Endothelial cell of umbilical vein (primary cell): ENCODE results near the gene RPP30. TPM values are rescaled to one million over a fixed set of nuclear protein-coding genes. Genes with fewer than 3 reads are reported as not detected.

Experiments
- BruUV-seq: library from RNA; stranded (reverse); fragments of 400-500 nt; replicated peaks from 2 replicates; lab custom pipeline; 2021; lab: Mats Ljungman, UMichigan
- CTCF ChIA-PET: fragments of 300-600, 350-600 bp; sonication (Branson Sonifier 250); formaldehyde crosslinking; loops from one replicate; lab custom pipeline; 2021; ENCODE audit warnings: antibody characterized with exemption, inconsistent platforms; lab: Charles Lee
- POLR2A ChIA-PET: fragments of 300-600, 350-600 bp; sonication (Branson Sonifier 250); formaldehyde crosslinking; loops from one replicate; lab custom pipeline; 2021; ENCODE audit warnings: antibody characterized with exemption, inconsistent platforms; lab: Charles Lee
- DNase-seq: peaks from one replicate; pipeline ENCODE4 v3.0.0-alpha.2; 2011; ENCODE audit warnings: low read depth, low spot score
- FAIRE-seq: peaks from 2 replicates; lab custom pipeline; 2011; peaks lifted over from hg19 to GRCh38; lab: Jason Lieb, UNC
- H2AFZ ChIP-seq: 2 replicates; pipeline ENCODE4 v1.6.0; 2012; ENCODE audit warnings: low read depth, low read length, control low read depth, inconsistent platforms
- H3K27ac ChIP-seq: 2 replicates; pipeline ENCODE4 v1.5.1; 2011; ENCODE audit warnings: low read depth, mild to moderate bottlenecking, control low read depth, low read length, moderate library complexity; ENCODE audit not compliant: insufficient read depth
- H3K27me3 ChIP-seq, 2 experiments: 2 replicates each; pipeline versions ENCODE4 v1.6.0 to v1.6.1; 2011; ENCODE audit warnings: low read length in 2 of 2, mixed read lengths in 1 of 2; ENCODE audit not compliant: control insufficient read depth in 2 of 2, insufficient read depth in 2 of 2
- H3K36me3 ChIP-seq, 2 experiments: 2 replicates in 1 of 2; 3 replicates in 1 of 2; pipeline ENCODE4 v1.5.1; 2011; ENCODE audit warnings: low read length in 2 of 2, mild to moderate bottlenecking in 1 of 2, moderate library complexity in 1 of 2; ENCODE audit not compliant: control insufficient read depth in 2 of 2, insufficient read depth in 2 of 2; ENCODE audit errors: extremely low read depth in 1 of 2
- H3K4me1 ChIP-seq: 3 replicates; pipeline ENCODE4 v1.5.1; 2011; ENCODE audit warnings: mild to moderate bottlenecking, low read length; ENCODE audit not compliant: control insufficient read depth, insufficient read depth; ENCODE audit errors: extremely low read depth
- H3K4me2 ChIP-seq: 2 replicates; pipeline ENCODE4 v1.6.1; 2011; ENCODE audit warnings: low read length, control low read depth, mixed read lengths; ENCODE audit not compliant: insufficient read depth
- H3K4me3 ChIP-seq, 3 experiments: fragments of 200-600 bp in 1 of 3; sonication (generic), shearing (Covaris generic) in 1 of 3; replicated peaks in 1 of 3; 2 replicates each; pipeline ENCODE4 v1.5.1; 2011 to 2016; ENCODE audit warnings: control low read depth in 3 of 3, low read length in 3 of 3, mild to moderate bottlenecking in 2 of 3, inconsistent platforms in 1 of 3, low read depth in 1 of 3, moderate library complexity in 1 of 3; ENCODE audit not compliant: insufficient read depth in 1 of 3
- H3K79me2 ChIP-seq: 2 replicates; pipeline ENCODE4 v1.6.0; 2012; ENCODE audit warnings: low read length, inconsistent platforms; ENCODE audit not compliant: control insufficient read depth, insufficient read depth
- H3K9ac ChIP-seq: replicated peaks from 2 replicates; pipeline ENCODE3; 2011; ENCODE audit warnings: low read length, control low read depth; ENCODE audit not compliant: insufficient read depth; ENCODE audit errors: extremely low read depth
- H3K9me1 ChIP-seq: replicated peaks from 3 replicates; pipeline ENCODE4 v1.6.0; 2011; ENCODE audit warnings: mild to moderate bottlenecking, low read length; ENCODE audit not compliant: control insufficient read depth, insufficient read depth; ENCODE audit errors: extremely low read depth
- H3K9me3 ChIP-seq: replicated peaks from 2 replicates; pipeline ENCODE4 v1.5.1; 2012; ENCODE audit warnings: low read length, inconsistent platforms; ENCODE audit not compliant: control insufficient read depth, insufficient read depth
- H4K20me1 ChIP-seq: replicated peaks from 2 replicates; pipeline ENCODE3; 2011; ENCODE audit warnings: mild to moderate bottlenecking, low read length; ENCODE audit not compliant: control insufficient read depth, insufficient read depth; ENCODE audit errors: extremely low read depth
- CTCF ChIP-seq, 2 donors: IDR thresholded peaks; 1 replicate in 1 of 2; 2 replicates in 1 of 2; pipeline ENCODE4 v1.5.1; 2011; ENCODE audit warnings: low read length in 2 of 2, mild to moderate bottlenecking in 2 of 2, moderate library complexity in 2 of 2, control low read depth in 1 of 2, inconsistent platforms in 1 of 2, low read depth in 1 of 2; ENCODE audit not compliant: insufficient read depth in 1 of 2; ENCODE audit errors: extremely low read depth in 1 of 2
- EZH2 ChIP-seq: IDR thresholded peaks from 2 replicates; pipeline ENCODE4 v1.6.1; 2012; ENCODE audit warnings: borderline replicate concordance, low read depth, mild to moderate bottlenecking, moderate library complexity, low read length, inconsistent platforms; ENCODE audit not compliant: severe bottlenecking
- FOS ChIP-seq: IDR thresholded peaks from 2 replicates; pipeline ENCODE4 v1.6.1; 2011; ENCODE audit warnings: mild to moderate bottlenecking, low read length, moderate library complexity, borderline replicate concordance; ENCODE audit not compliant: insufficient read depth
- GATA2 ChIP-seq: IDR thresholded peaks from 2 replicates; pipeline ENCODE4 v1.7.0; 2011; ENCODE audit warnings: low read depth, mild to moderate bottlenecking, moderate library complexity, mixed read lengths, low read length; ENCODE audit not compliant: insufficient read length, insufficient read depth
- JUN ChIP-seq: IDR thresholded peaks from 2 replicates; pipeline ENCODE4 v1.6.1; 2011; ENCODE audit warnings: borderline replicate concordance, low read depth; ENCODE audit not compliant: insufficient read length, insufficient read depth
- MAX ChIP-seq: IDR thresholded peaks from 2 replicates; pipeline ENCODE4 v1.6.1; 2011; ENCODE audit not compliant: insufficient read depth, insufficient read length
- MYC ChIP-seq: IDR thresholded peaks from one replicate; pipeline ENCODE4 v1.6.1; 2011; ENCODE audit warnings: mild to moderate bottlenecking, low read depth, low read length
- POLR2A ChIP-seq: IDR thresholded peaks from 2 replicates; pipeline ENCODE4 v1.6.1; 2012; ENCODE audit warnings: low read depth, mild to moderate bottlenecking, control low read depth, low read length
- POLR2AphosphoS5 ChIP-seq: IDR thresholded peaks from 2 replicates; pipeline ENCODE4 v1.6.1; 2012; ENCODE audit warnings: low read depth, mild to moderate bottlenecking, control low read depth, low read length, moderate library complexity; ENCODE audit not compliant: insufficient read depth
- dilution Hi-C: fragments of 300-500 bp; cut with MboI; formaldehyde crosslinking; loops from one replicate; pipeline ENCODE4 v1.15.0; 2019; ENCODE audit warnings: low sequenced_read_pairs; ENCODE audit not compliant: extremely low pct_ligation_motif_present
- intact Hi-C: fragments of 100-400 bp; cut with micrococcal nuclease; formaldehyde crosslinking; loops from one replicate; pipeline ENCODE4 v1.10.0; 2022
- polyA plus RNA-seq, 4 experiments: library from polyadenylated mRNA; depleted of rRNA in 3 of 4; stranded (reverse) in 3 of 4; unstranded in 1 of 4; fragments of >200 nt; gene quantifications; 2 replicates each; pipeline versions ENCODE4 v1.2.1 to v1.2.3, GENCODE V29; 2011 to 2012; ENCODE audit warnings: missing spikeins in 1 of 4
- total RNA-seq: library from RNA; stranded (reverse); gene quantifications from 2 replicates; pipeline ENCODE4 v1.2.3, GENCODE V29; 2021

The RPP30 gene
- total and polyA plus RNA-seq, 2 donors (not counting 3 experiments of a cell fraction or from before 2014, with no cell fraction given), result 21.1 to 47.8 TPM

- ChIA-PET POLR2A (no interaction called here), CTCF (interaction anchor here (1.1 to 1.7 kb wide), 4 partner anchors 9 to 84 kb away, joined by 3 to 10 read pairs (median 4); no protein-coding TSS in a partner anchor)
- intact Hi-C loops (loop anchor here (5.0 to 10.0 kb wide), 2 partner anchors 290 to 922 kb away; partner anchors contain the start of gene TNKS2), dilution Hi-C loops (no loop called here)
- DNase-seq (no peak), FAIRE-seq (no peak)
- Histone ChIP-seq H2AFZ (peak overlapping the region; percentile 87), H3K9ac (peak overlapping the region; percentile 77), H3K36me3 (peaks cover 0 to 2% of the 10 kb centered on the region in 2 experiments), H3K4me1 (peaks cover 18% of the 10 kb centered on the region), H3K4me3 (peak overlapping the region; percentile 89 to 93 (median 91)), H3K9me3 (no peaks in the 10 kb centered on the region), H3K79me2 (peaks cover 25% of the 10 kb centered on the region), H3K4me2 (peak overlapping the region; percentile 98), H4K20me1 (no peaks in the 10 kb centered on the region), H3K9me1 (no peaks in the 10 kb centered on the region), H3K27me3 (peaks cover 9 to 13% of the 10 kb centered on the region in 2 experiments), H3K27ac (peak overlapping the region; percentile 61)
- TF ChIP-seq GATA2 (no peak), EZH2 (no peak), POLR2AphosphoS5 (no peak), MAX (no peak), FOS (no peak), JUN (no peak), POLR2A (no peak), CTCF (IDR thresholded peaks at IDR 0.05; ENCODE audit: extremely low read depth in 1 of 2, insufficient read depth in 1 of 2, low read depth in 1 of 2, low read length in 2 of 2) (no peak), MYC (no peak)
- no TSS peak for BruUV-seq
These were observed 860 bp downstream of the RPP30 start for GRCh38 chr10:90872648-90873020.
